Esophagus muscularis mucosa (tissue), 4 donors: ENCODE data around the gene LRRC3. TPM values are rescaled to one million over a fixed set of nuclear protein-coding genes. Genes with fewer than 3 reads are reported as not detected.

Source experiments
- DNase-seq: peaks from one replicate; pipeline ENCODE4 v3.0.0-alpha.2; 2017; ENCODE audit errors: extremely low spot score
- H3K27ac ChIP-seq, 4 donors: fragments of 200-600 bp; sonication (generic); replicated peaks in 1 of 4; 1 replicate in 3 of 4; 2 replicates in 1 of 4; pipeline ENCODE4 v1.5.1; 2016 to 2019; ENCODE audit warnings: mild to moderate bottlenecking in 1 of 4
- H3K27me3 ChIP-seq, 4 donors: fragments of 200-600 bp; sonication (generic); one replicate each; pipeline versions ENCODE4 v1.5.1 to v1.6.0; 2016 to 2019
- H3K36me3 ChIP-seq, 4 donors: fragments of 200-600 bp; sonication (generic); one replicate each; pipeline ENCODE4 v1.5.1; 2016 to 2019
- H3K4me1 ChIP-seq, 4 donors: fragments of 200-600 bp; sonication (generic); one replicate each; pipeline ENCODE4 v1.5.1; 2016 to 2019
- H3K4me3 ChIP-seq, 4 donors: fragments of 200-600 bp; sonication (generic); 1 replicate in 2 of 4; 2 replicates in 2 of 4; pipeline ENCODE4 v1.5.1; 2016 to 2019; ENCODE audit warnings: mild to moderate bottlenecking in 4 of 4, moderate library complexity in 1 of 4
- H3K9me3 ChIP-seq, 4 donors: fragments of 200-600 bp; sonication (generic); 1 replicate in 3 of 4; 2 replicates in 1 of 4; pipeline ENCODE4 v1.5.1; 2016 to 2019
- EP300 ChIP-seq: sonication (generic); formaldehyde crosslinking; IDR thresholded peaks from one replicate; pipeline ENCODE4 v1.6.1; 2017; ENCODE audit warnings: antibody characterized with exemption
- POLR2A ChIP-seq: fragments of 450-650 bp; IDR thresholded peaks from one replicate; pipeline ENCODE4 v1.6.1; 2017; ENCODE audit warnings: antibody characterized with exemption, moderate library complexity, mild to moderate bottlenecking, low read depth
- POLR2AphosphoS5 ChIP-seq, 2 donors: sonication (generic); formaldehyde crosslinking; IDR thresholded peaks; one replicate each; pipeline ENCODE4 v1.6.1; 2017; ENCODE audit warnings: antibody characterized with exemption in 2 of 2
- WGBS: methylation state at CpG from one replicate; pipeline ENCODE4 v1.1.5; 2018; 5-methylcytosine and 5-hydroxymethylcytosine counted together
- intact Hi-C: fragments of 100-400 bp; cut with DNase I; formaldehyde crosslinking; loops from one replicate; pipeline ENCODE4 v1.15.1; 2023
- total RNA-seq, 4 donors: library from RNA; depleted of rRNA; stranded (reverse); fragments of >200 nt; gene quantifications; one replicate each; pipeline versions ENCODE4 v1.1.0 to v1.2.1, GENCODE V29; 2016
- TF ChIP-seq, protein P1 (sequence below), 3 experiments: fragments of 200-600 bp in 2 of 3; fragments of 450-650 bp in 1 of 3; sonication (generic) in 2 of 3; IDR thresholded peaks; one replicate each; pipeline ENCODE4 v1.5.1; 2017 to 2019; ENCODE audit warnings: antibody characterized with exemption in 3 of 3, mild to moderate bottlenecking in 2 of 3, moderate library complexity in 1 of 3

The LRRC3 gene
- total RNA-seq, 4 donors from 2014 or later, result 3.3 to 6.6 (median 5.3) TPM

DNA sequence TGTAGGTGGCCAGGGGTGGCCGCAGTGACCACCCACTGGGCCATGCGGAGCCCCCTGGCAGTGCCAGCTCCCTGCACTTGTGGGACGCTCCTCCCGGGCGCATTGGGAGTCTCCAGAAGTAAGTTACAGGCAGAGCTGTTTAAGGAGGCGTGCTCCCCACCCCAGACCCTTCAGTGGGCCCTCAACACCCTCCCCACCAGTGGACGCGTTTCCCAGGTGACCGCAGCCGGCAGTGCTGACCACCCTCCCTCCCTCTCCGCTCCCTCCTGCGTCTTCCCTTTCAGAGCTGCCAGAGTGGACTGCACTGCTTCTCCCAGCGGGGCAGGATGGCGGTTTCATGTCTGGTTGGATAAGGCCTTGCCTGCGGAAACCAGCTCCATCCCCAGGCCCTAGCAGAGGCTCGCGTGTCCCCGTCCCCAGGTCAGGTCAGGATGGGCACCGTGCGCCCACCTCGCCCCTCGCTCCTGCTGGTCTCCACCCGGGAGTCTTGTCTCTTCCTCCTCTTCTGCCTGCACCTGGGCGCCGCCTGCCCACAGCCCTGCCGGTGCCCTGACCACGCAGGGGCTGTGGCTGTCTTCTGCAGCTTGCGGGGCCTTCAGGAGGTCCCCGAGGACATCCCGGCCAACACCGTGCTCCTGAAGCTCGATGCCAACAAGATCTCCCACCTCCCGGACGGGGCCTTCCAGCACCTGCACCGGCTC is 1.1 kb downstream of the LRRC3 start:
- Histone ChIP-seq H3K9me3 (peaks cover 0 to 12% (median 0%) of the 10 kb centered on the region in 4 donors), H3K4me3 (peak overlapping the region; percentile 85 to 89 (median 88)), H3K27ac (peak overlapping the region in 1 of 4 donors; percentile 73), H3K27me3 (peaks cover 0 to under 1% (median 0%) of the 10 kb centered on the region in 4 donors), H3K36me3 (peaks cover 0 to 17% (median 4%) of the 10 kb centered on the region in 4 donors), H3K4me1 (peaks cover 7 to 24% (median 19%) of the 10 kb centered on the region in 4 donors)
- TF ChIP-seq, protein P1, sequence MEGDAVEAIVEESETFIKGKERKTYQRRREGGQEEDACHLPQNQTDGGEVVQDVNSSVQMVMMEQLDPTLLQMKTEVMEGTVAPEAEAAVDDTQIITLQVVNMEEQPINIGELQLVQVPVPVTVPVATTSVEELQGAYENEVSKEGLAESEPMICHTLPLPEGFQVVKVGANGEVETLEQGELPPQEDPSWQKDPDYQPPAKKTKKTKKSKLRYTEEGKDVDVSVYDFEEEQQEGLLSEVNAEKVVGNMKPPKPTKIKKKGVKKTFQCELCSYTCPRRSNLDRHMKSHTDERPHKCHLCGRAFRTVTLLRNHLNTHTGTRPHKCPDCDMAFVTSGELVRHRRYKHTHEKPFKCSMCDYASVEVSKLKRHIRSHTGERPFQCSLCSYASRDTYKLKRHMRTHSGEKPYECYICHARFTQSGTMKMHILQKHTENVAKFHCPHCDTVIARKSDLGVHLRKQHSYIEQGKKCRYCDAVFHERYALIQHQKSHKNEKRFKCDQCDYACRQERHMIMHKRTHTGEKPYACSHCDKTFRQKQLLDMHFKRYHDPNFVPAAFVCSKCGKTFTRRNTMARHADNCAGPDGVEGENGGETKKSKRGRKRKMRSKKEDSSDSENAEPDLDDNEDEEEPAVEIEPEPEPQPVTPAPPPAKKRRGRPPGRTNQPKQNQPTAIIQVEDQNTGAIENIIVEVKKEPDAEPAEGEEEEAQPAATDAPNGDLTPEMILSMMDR (IDR thresholded peaks at IDR 0.05), result no peak
- TF ChIP-seq POLR2AphosphoS5 (IDR thresholded peaks at IDR 0.05) (no peak), EP300 (no peak)
- 80% methylated on average over 35 of the region's 35 CpGs for WGBS
- intact Hi-C loops, result loop anchor here (5.0 kb wide), 1 partner anchor 119 kb away; the partner anchor contains the start of gene CFAP410
- DNase-seq, result no peak

DNA sequence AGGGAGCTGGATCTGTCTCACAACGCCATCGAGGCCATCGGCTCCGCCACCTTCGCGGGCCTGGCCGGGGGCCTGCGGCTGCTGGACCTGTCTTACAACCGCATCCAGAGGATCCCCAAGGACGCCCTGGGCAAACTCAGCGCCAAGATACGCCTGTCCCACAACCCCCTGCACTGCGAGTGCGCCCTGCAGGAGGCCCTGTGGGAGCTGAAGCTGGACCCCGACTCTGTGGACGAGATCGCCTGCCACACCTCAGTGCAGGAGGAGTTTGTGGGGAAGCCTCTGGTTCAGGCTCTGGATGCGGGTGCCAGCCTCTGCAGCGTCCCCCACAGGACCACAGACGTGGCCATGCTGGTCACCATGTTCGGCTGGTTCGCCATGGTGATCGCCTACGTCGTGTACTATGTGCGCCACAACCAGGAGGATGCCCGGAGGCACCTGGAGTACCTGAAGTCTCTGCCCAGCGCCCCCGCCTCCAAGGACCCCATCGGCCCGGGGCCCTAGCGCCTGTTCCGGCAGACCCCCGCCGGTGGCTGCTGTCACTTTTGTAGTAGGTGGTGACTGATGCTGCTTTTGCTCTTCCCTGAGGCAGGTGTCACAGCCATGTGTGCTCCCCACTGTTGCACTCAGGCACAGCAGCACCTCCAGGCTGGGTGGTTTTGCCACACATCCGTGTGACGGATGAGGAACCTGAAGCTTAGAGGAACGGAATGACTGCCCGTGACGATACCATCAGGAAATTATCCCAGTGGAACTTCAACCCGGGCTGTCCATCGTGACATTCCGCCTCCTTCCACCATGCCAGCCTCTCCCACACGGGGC is 1.8 kb downstream of the LRRC3 start:
- TF ChIP-seq, protein P1 (IDR thresholded peaks at IDR 0.05), result no peak
- TF ChIP-seq POLR2AphosphoS5 (IDR thresholded peaks at IDR 0.05), result no peak
- TF ChIP-seq EP300, result no peak
- no peak for TF ChIP-seq POLR2A
- no peak for DNase-seq
- 94% methylated on average over 32 of the region's 44 CpGs for WGBS
- H3K27ac ChIP-seq, result no peak overlapping the region
- peaks cover 0 to 17% (median 7%) of the 10 kb centered on the region in 4 donors for H3K36me3 ChIP-seq
- H3K4me3 ChIP-seq, result no peak overlapping the region
- peaks cover 0 to 8% (median 0%) of the 10 kb centered on the region in 4 donors for H3K9me3 ChIP-seq
- no peaks in the 10 kb centered on the region for H3K27me3 ChIP-seq
- intact Hi-C loops, result loop anchor here (5.0 kb wide), 1 partner anchor 120 kb away; the partner anchor contains the start of gene CFAP410
- peaks cover 7 to 24% (median 19%) of the 10 kb centered on the region in 4 donors for H3K4me1 ChIP-seq

GRCh38 chr21:44458971-44459711 is 3.8 kb downstream of the LRRC3 start:
- H3K27me3 ChIP-seq, result no peaks in the 10 kb centered on the region
- intact Hi-C loops, result loop anchor here (5.0 kb wide), 1 partner anchor 122 kb away; the partner anchor contains the start of gene CFAP410
- H3K27ac ChIP-seq, result no peak overlapping the region
- DNase-seq, result no peak
- TF ChIP-seq POLR2AphosphoS5 (IDR thresholded peaks at IDR 0.05), result no peak
- H3K36me3 ChIP-seq, result peaks cover 0 to 17% (median 7%) of the 10 kb centered on the region in 4 donors
- no peaks in the 10 kb centered on the region for H3K9me3 ChIP-seq
- WGBS, result 98% methylated on average over 8 of the region's 19 CpGs
- H3K4me3 ChIP-seq, result no peak overlapping the region
- peaks cover 7 to 29% (median 19%) of the 10 kb centered on the region in 4 donors for H3K4me1 ChIP-seq

GRCh38 chr21:44459712-44460440 is 4.6 kb downstream of the LRRC3 start:
- H3K27me3 ChIP-seq, result no peaks in the 10 kb centered on the region
- H3K36me3 ChIP-seq, result peaks cover 0 to 17% (median 7%) of the 10 kb centered on the region in 4 donors
- DNase-seq, result no peak
- TF ChIP-seq POLR2A (no peak), POLR2AphosphoS5 (IDR thresholded peaks at IDR 0.05) (no peak), EP300 (no peak)
- TF ChIP-seq, protein P1 (IDR thresholded peaks at IDR 0.05), result no peak
- intact Hi-C loops, result loop anchor here (5.0 kb wide), 1 partner anchor 123 kb away; the partner anchor contains the start of gene CFAP410
- peaks cover 7 to 25% (median 16%) of the 10 kb centered on the region in 4 donors for H3K4me1 ChIP-seq
- H3K27ac ChIP-seq, result no peak overlapping the region
- no peaks in the 10 kb centered on the region for H3K9me3 ChIP-seq
- H3K4me3 ChIP-seq, result no peak overlapping the region
- WGBS, result 84% methylated on average over 11 of the region's 14 CpGs
